Progenitor cell of endocrine pancreas (in vitro differentiated cells): ENCODE measurements around the gene TMEM130. TPM values are rescaled to one million over a fixed set of nuclear protein-coding genes. Genes with fewer than 3 reads are reported as not detected.

Experiments
- DNase-seq: peaks from one replicate; pipeline ENCODE4 v3.0.0; 2021; ENCODE audit warnings: low spot score; ENCODE audit not compliant: unreplicated experiment
- H3K27ac Mint-ChIP-seq: 2 replicates; pipeline ENCODE4 v1.8.0; 2021; ENCODE audit warnings: mild to moderate bottlenecking, moderate library complexity, mixed read lengths
- H3K27me3 Mint-ChIP-seq: 2 replicates; pipeline ENCODE4 v1.8.0; 2021; ENCODE audit warnings: mixed read lengths
- H3K36me3 Mint-ChIP-seq: 2 replicates; pipeline ENCODE4 v1.8.0; 2022; ENCODE audit warnings: mixed read lengths; ENCODE audit not compliant: insufficient read depth
- H3K4me1 Mint-ChIP-seq: 2 replicates; pipeline ENCODE4 v1.8.0; 2021; ENCODE audit warnings: low read depth, mixed read lengths
- H3K4me3 Mint-ChIP-seq: 2 replicates; pipeline ENCODE4 v1.8.0; 2021; ENCODE audit warnings: low read depth, mild to moderate bottlenecking, moderate library complexity, mixed read lengths
- H3K9me3 Mint-ChIP-seq: 2 replicates; pipeline ENCODE4 v1.8.0; 2021; ENCODE audit warnings: low read depth, mixed read lengths
- total RNA-seq: library from RNA; stranded (reverse); gene quantifications from 2 replicates; pipeline ENCODE4 v1.2.1, GENCODE V29; 2021
- TF ChIP-seq, protein P1 (sequence below): fragments of 200-600 bp; sonication (generic); IDR thresholded peaks from one replicate; pipeline ENCODE4 v1.5.0; 2021; ENCODE audit warnings: antibody characterized with exemption, mild to moderate bottlenecking; ENCODE audit not compliant: unreplicated experiment

TMEM130 gene
- total RNA-seq, 1 donor from 2014 or later, result 0.60 TPM

DNA sequence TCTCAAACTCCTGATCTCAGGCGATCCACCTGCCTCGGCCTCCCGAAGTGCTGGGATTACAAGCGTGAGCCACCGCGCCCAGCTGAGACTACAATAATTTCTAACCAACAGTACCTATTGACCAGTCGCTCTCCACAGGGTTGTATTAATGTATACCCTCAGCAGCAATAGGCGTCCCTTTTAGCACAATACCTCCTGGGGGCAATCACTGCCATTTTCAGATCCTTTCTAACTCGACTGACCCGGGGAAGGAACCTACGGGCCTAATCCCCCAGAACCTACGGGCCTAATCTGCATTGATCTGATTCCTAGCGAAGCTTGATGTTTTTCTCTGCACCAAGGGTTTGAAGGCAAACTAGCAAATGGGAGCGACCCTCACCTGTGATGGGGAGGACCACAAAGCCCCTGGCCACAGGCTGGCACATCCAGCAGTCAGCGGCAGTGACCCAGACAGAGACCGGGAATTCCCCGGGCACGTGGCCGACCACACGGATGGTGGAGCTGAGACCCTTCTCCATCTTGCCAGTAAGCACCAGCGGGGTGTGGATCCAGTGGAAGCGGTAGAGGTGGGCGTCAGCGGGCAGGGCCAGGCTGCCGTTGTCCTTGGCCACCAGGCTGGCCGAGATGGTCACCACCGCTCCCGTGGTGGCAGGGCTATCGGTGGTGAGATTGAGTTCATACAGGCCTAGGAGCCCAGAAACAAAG, 6.9 kb downstream of the TMEM130 start:
- Mint-ChIP-seq H3K9me3 (no peaks in the 10 kb centered on the region), H3K4me3 (no peak overlapping the region), H3K27ac (no peak overlapping the region), H3K4me1 (peaks cover 2% of the 10 kb centered on the region), H3K36me3 (no peaks in the 10 kb centered on the region), H3K27me3 (peaks cover 23% of the 10 kb centered on the region)
- TF ChIP-seq, protein P1, sequence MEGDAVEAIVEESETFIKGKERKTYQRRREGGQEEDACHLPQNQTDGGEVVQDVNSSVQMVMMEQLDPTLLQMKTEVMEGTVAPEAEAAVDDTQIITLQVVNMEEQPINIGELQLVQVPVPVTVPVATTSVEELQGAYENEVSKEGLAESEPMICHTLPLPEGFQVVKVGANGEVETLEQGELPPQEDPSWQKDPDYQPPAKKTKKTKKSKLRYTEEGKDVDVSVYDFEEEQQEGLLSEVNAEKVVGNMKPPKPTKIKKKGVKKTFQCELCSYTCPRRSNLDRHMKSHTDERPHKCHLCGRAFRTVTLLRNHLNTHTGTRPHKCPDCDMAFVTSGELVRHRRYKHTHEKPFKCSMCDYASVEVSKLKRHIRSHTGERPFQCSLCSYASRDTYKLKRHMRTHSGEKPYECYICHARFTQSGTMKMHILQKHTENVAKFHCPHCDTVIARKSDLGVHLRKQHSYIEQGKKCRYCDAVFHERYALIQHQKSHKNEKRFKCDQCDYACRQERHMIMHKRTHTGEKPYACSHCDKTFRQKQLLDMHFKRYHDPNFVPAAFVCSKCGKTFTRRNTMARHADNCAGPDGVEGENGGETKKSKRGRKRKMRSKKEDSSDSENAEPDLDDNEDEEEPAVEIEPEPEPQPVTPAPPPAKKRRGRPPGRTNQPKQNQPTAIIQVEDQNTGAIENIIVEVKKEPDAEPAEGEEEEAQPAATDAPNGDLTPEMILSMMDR, result no peak
- DNase-seq, result no peak

GRCh38 chr7:98862203-98862602, 7.6 kb downstream of the TMEM130 start:
- peaks cover 21% of the 10 kb centered on the region for H3K27me3 Mint-ChIP-seq

DNA sequence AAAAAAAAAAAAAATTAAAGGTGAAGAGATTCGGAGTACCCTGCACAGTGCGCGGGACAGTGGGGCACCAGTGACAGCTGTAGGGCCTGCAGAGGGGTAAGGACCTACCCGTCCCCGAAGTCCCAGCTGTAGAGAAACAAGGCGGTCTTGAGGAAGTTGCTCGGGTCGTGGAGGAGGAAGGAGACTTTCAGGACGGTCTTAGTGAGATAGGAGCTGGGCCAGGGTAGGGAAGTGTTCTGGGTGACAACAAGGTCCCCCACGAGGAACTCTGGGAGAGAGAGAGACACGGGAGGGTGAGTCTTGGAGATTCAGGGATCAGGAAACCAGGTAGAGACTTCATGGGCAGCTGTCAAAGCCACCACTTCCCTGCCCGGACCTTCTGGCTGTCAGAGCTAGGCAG, 9.7 kb downstream of the TMEM130 start:
- Mint-ChIP-seq H3K9me3 (no peaks in the 10 kb centered on the region), H3K27ac (no peak overlapping the region), H3K36me3 (no peaks in the 10 kb centered on the region), H3K4me3 (no peak overlapping the region), H3K27me3 (peaks cover 18% of the 10 kb centered on the region), H3K4me1 (no peaks in the 10 kb centered on the region)
- TF ChIP-seq, protein P1, result no peak
- DNase-seq, result no peak

More at GRCh38 chr7:98862203-98862602, 7.6 kb downstream of the TMEM130 start:
- no peak for DNase-seq
- H3K4me1 Mint-ChIP-seq, result peaks cover under 1% of the 10 kb centered on the region
- no peak overlapping the region for H3K27ac Mint-ChIP-seq
- no peaks in the 10 kb centered on the region for H3K9me3 Mint-ChIP-seq
- H3K4me3 Mint-ChIP-seq, result no peak overlapping the region
- no peaks in the 10 kb centered on the region for H3K36me3 Mint-ChIP-seq
- TF ChIP-seq, protein P1, result no peak

- Mint-ChIP-seq H3K27me3 (peaks cover 6% of the 10 kb centered on the region), H3K9me3 (no peaks in the 10 kb centered on the region), H3K36me3 (no peaks in the 10 kb centered on the region), H3K27ac (no peak overlapping the region), H3K4me1 (peaks cover 2% of the 10 kb centered on the region), H3K4me3 (no peak overlapping the region)
- DNase-seq, result no peak
- TF ChIP-seq, protein P1, result no peak
These were observed 14.0 kb downstream of the TMEM130 start for GRCh38 chr7:98855610-98856422.

- H3K4me3 Mint-ChIP-seq, result no peak overlapping the region
These were observed 17.0 kb downstream of the TMEM130 start for GRCh38 chr7:98852826-98853225.

More at GRCh38 chr7:98852826-98853225, 17.0 kb downstream of the TMEM130 start:
- DNase-seq, result no peak
- H3K4me1 Mint-ChIP-seq, result peaks cover 2% of the 10 kb centered on the region
- H3K36me3 Mint-ChIP-seq, result no peaks in the 10 kb centered on the region
- TF ChIP-seq, protein P1, result no peak
- H3K27ac Mint-ChIP-seq, result no peak overlapping the region
- peaks cover 3% of the 10 kb centered on the region for H3K9me3 Mint-ChIP-seq
- peaks cover 3% of the 10 kb centered on the region for H3K27me3 Mint-ChIP-seq
